Measurements from ENCODE around the gene PIK3R1.

PIK3R1 gene

DNA sequence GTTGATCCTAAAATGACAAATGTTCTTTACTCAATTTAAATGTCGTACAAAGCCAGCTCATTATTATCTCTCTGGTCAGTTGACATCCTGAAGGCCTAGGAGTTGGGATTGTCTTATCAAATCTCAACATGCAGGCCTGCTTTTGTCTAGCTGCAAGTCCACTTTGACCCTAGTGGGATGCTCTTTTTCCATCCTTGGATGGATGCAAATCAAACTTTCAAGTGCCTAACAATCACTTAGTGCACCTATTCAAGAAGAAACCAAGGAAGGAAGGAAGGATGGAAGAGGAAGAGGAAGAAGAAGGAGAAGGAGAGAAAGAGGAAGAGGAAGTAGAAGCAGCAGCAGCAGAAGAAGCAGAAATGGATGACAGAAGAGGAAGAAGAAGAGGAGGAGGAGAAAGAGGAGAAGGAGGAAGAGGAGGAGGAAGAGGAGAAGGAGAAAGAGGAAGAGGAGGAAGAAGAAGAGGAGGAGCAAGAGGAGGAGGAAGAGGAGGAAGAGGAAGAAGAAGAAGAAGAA is 109.6 kb downstream of the PIK3R1 start:
- DNase-seq (ENCODE audit: low read depth) = no peak
- H3K4me3 ChIP-seq (ENCODE audit: low read depth, low read length) = no peak overlapping the region
- TF ChIP-seq, protein P1, sequence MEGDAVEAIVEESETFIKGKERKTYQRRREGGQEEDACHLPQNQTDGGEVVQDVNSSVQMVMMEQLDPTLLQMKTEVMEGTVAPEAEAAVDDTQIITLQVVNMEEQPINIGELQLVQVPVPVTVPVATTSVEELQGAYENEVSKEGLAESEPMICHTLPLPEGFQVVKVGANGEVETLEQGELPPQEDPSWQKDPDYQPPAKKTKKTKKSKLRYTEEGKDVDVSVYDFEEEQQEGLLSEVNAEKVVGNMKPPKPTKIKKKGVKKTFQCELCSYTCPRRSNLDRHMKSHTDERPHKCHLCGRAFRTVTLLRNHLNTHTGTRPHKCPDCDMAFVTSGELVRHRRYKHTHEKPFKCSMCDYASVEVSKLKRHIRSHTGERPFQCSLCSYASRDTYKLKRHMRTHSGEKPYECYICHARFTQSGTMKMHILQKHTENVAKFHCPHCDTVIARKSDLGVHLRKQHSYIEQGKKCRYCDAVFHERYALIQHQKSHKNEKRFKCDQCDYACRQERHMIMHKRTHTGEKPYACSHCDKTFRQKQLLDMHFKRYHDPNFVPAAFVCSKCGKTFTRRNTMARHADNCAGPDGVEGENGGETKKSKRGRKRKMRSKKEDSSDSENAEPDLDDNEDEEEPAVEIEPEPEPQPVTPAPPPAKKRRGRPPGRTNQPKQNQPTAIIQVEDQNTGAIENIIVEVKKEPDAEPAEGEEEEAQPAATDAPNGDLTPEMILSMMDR (IDR thresholded peaks at IDR 0.05; ENCODE audit: insufficient read depth, low read depth, low read length, missing control alignments) = no peak

DNA sequence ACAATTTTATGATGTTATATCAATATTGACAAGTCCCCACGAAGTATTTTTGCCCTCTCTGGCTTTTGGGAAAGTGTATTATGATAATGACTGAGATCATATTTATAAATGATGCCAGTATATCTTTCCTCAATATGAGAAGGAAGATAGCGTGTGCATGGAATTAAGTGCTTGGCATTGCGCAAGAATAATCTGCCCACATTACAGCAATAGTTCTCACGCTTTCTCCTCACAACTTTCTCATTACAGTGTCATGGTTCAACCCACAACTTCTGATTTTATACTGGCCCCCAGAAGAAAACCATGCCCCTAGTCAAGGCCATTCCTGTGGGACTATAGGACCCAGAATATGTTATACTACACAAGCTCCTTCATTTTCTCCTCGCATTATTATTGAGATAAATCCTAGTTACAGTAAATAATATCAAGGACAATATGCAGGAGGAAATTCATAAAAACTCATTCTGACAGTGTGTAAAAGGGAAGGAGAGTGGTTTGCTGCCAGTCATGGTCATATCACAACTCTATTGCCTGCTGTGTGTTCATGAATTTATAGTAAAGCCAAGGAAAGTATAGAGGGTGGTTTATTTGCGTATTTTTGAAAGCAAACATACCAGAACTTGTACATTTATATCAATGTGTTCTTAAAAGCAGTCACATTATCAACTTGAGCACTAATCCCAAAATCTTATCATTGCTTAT is 114.1 kb downstream of the PIK3R1 start:
- DNase-seq (ENCODE audit: low read depth) = no peak
- TF ChIP-seq, protein P1 (IDR thresholded peaks at IDR 0.05; ENCODE audit: insufficient read depth, low read depth, low read length, missing control alignments) = no peak

DNA sequence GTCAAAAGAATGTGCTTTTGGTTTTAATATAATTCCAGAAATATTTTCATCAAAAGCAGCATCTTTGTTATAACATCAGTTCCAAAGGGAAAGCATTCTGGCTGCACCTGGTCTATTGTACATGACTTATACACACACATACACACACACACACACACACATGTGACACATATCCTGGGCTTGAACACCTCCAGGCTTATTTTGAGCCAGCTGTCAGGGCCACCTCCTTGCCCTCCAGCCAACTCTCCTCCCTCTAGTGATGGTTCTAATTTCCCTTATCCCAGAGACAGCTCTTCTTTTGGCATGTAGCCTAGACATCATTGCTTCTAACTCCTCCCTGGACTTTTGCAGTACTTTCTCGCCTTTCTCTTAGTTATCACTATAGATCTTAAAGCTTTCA is 115.0 kb downstream of the PIK3R1 start:
- TF ChIP-seq, protein P1 (IDR thresholded peaks at IDR 0.05; ENCODE audit: insufficient read depth, low read depth, low read length, missing control alignments) = no peak
- DNase-seq (ENCODE audit: low read depth) = no peak
- H3K4me3 ChIP-seq (ENCODE audit: low read depth, low read length) = no peak overlapping the region

More for the DNA sequence above, 114.1 kb downstream of the PIK3R1 start:
- no peak overlapping the region for H3K4me3 ChIP-seq (ENCODE audit: low read depth, low read length)

DNA sequence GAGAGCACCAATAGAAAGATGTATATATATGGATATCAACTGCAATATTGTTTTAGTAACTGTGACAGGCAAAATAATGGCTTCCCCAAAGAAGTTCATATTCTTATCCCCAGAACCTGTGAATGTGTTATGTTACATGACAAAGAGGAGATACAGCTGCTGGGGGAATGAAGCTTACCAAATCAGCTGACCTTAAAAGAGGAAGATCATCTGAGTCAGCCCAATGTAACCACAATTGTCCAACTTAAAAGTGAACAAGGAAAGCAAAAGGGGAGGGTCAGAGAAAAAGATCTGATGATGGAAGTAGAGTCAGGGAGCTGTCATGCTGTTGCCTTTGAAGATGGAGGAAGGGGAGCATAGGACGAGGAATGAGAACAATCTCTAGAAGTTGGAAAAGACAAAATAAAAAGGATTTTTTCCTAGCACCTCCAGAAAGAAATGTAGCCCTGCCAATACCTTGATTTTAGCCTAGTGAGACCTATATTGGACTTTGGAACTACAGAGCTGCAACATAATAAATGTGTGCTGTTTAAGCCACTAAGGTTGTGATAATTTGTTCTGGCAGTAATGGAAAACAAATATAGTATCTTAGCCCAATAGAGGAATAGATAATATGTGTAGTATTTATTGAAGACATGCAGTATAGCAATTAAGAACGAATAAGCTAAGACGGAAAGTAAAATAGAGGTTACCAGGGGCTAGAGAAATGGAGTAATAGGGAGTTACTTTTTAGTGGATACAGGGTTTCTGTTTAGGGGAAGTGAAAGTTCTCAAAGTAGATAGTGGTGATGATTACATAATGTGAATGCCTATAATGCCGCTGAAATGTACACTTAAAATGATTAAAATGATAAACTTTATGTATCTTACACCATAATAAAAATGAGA is 115.9 kb downstream of the PIK3R1 start:
- TF ChIP-seq, protein P1 (IDR thresholded peaks at IDR 0.05; ENCODE audit: insufficient read depth, low read depth, low read length, missing control alignments) = no peak
- peak; percentile 14 for DNase-seq (ENCODE audit: low read depth)
- H3K4me3 ChIP-seq (ENCODE audit: low read depth, low read length) = no peak overlapping the region

DNA sequence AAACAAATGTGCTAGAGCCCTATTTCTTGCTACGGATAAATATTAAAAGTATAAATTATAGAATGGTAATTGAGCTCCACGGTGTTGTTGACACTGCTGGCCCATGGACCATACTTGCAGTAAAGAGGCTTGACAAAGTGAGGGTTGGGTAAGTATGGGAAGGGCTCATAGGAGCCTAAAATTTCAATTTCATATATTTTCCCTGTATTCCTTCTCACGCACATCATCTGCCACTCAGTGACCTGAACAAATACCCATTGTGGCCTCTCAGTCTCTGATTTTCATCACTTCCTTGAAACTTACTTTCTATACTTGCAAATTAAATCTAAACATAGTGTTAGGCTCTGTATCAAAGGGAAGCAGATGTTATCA is 116.5 kb downstream of the PIK3R1 start:
- H3K4me3 ChIP-seq (ENCODE audit: low read depth, low read length) = no peak overlapping the region
- TF ChIP-seq, protein P1 (IDR thresholded peaks at IDR 0.05; ENCODE audit: insufficient read depth, low read depth, low read length, missing control alignments) = no peak
- DNase-seq (ENCODE audit: low read depth) = no peak

DNA sequence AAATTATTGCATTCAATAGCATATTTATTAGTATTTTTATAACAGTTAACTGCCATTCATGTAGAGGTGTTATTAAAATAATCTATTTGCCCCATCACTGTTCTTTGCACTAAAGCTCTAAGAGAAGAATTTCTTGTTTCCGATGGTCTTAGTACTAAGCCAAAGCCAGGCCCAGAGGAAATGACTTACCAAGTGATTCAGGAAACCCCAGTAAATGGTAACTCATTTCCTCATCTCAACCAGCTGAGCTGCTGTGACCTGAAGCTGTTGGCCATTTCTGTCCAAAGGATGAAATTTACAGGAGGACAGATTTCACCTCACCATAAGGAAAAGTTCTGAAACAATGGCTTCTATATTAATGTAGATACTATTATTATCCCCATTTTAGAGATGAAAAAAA is 117.0 kb downstream of the PIK3R1 start:
- TF ChIP-seq, protein P1 (IDR thresholded peaks at IDR 0.05; ENCODE audit: insufficient read depth, low read depth, low read length, missing control alignments) = no peak
- DNase-seq (ENCODE audit: low read depth) = peak; percentile 23
- H3K4me3 ChIP-seq (ENCODE audit: low read depth, low read length) = no peak overlapping the region
